DOHH2 (cell line): ENCODE data around the gene SYT13.

Experiments
- EZH2phosphoT487 ChIP-seq: fragments of 200-600 bp; sonication (generic); IDR thresholded peaks from 2 replicates; pipeline ENCODE4 v1.6.1; 2017; ENCODE audit warnings: borderline replicate concordance, mild to moderate bottlenecking, antibody characterized with exemption, low read length, moderate library complexity, mixed read lengths
- TF ChIP-seq, protein P1 (sequence below): fragments of 200-600 bp; sonication (generic); IDR thresholded peaks from one replicate; pipeline ENCODE4 v1.5.1; 2014; ENCODE audit warnings: antibody characterized with exemption, mild to moderate bottlenecking, low read depth, low read length; ENCODE audit not compliant: poor library complexity, severe bottlenecking

DNA sequence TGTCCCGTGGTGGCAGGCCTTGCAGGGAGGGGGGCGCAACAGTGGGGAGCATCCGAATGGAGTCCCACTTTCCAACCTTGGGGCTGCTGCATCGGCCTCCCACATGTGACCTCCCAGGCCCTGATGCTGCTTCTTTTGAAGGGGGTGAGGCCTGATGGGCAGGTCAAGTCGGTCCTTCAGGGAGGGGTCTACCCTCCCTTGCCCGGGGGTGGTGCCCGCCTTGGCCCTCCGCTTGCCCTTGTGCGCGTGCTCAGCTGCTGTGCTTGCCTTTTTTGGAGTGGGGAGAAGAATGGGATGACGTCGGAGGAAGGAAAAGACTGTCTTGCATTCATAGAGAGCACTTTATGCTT lies 72.8 kb downstream of the SYT13 start:
- TF ChIP-seq, protein P1, sequence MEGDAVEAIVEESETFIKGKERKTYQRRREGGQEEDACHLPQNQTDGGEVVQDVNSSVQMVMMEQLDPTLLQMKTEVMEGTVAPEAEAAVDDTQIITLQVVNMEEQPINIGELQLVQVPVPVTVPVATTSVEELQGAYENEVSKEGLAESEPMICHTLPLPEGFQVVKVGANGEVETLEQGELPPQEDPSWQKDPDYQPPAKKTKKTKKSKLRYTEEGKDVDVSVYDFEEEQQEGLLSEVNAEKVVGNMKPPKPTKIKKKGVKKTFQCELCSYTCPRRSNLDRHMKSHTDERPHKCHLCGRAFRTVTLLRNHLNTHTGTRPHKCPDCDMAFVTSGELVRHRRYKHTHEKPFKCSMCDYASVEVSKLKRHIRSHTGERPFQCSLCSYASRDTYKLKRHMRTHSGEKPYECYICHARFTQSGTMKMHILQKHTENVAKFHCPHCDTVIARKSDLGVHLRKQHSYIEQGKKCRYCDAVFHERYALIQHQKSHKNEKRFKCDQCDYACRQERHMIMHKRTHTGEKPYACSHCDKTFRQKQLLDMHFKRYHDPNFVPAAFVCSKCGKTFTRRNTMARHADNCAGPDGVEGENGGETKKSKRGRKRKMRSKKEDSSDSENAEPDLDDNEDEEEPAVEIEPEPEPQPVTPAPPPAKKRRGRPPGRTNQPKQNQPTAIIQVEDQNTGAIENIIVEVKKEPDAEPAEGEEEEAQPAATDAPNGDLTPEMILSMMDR = no peak
- no peak for TF ChIP-seq EZH2phosphoT487
